Suprapubic skin (tissue), 4 donors: ENCODE measurements around the gene S100PBP. TPM values are rescaled to one million over a fixed set of nuclear protein-coding genes. Genes with fewer than 3 reads are reported as not detected.

ENCODE experiments used
- DNase-seq, 2 donors: peaks; one replicate each; pipeline ENCODE4 v3.0.0-alpha.2; 2019; ENCODE audit warnings: low spot score in 2 of 2
- H3K27ac ChIP-seq: fragments of 200-600 bp; sonication (generic); one replicate; pipeline ENCODE4 v1.5.1; 2019
- H3K27me3 ChIP-seq: fragments of 200-600 bp; sonication (generic); one replicate; pipeline ENCODE4 v1.5.1; 2019
- H3K36me3 ChIP-seq: fragments of 200-600 bp; sonication (generic); one replicate; pipeline ENCODE4 v1.5.1; 2019
- H3K4me1 ChIP-seq: fragments of 200-600 bp; sonication (generic); one replicate; pipeline ENCODE4 v1.5.1; 2019
- H3K4me3 ChIP-seq: fragments of 200-600 bp; sonication (generic); one replicate; pipeline ENCODE4 v1.5.1; 2019; ENCODE audit warnings: mild to moderate bottlenecking
- H3K9me3 ChIP-seq: fragments of 200-600 bp; sonication (generic); one replicate; pipeline ENCODE4 v1.5.1; 2019
- EP300 ChIP-seq: sonication (generic); formaldehyde crosslinking; IDR thresholded peaks from one replicate; pipeline ENCODE4 v1.6.1; 2017; ENCODE audit warnings: antibody characterized with exemption
- POLR2A ChIP-seq, 2 donors: fragments of 450-650 bp; IDR thresholded peaks; one replicate each; pipeline ENCODE4 v1.6.1; 2017; ENCODE audit warnings: antibody characterized with exemption in 2 of 2, mild to moderate bottlenecking in 2 of 2, moderate library complexity in 2 of 2
- POLR2AphosphoS5 ChIP-seq, 3 donors: sonication (generic); formaldehyde crosslinking; IDR thresholded peaks; one replicate each; pipeline ENCODE4 v1.6.1; 2017; ENCODE audit warnings: antibody characterized with exemption in 3 of 3
- WGBS: methylation state at CpG from one replicate; pipeline ENCODE4 v1.1.5; 2018; 5-methylcytosine and 5-hydroxymethylcytosine counted together
- total RNA-seq, 4 donors: library from RNA; depleted of rRNA; stranded (reverse); fragments of >200 nt; gene quantifications; one replicate each; pipeline ENCODE4 v1.1.0, GENCODE V29; 2016
- TF ChIP-seq, protein P1 (sequence below), 2 donors: fragments of 200-600 bp in 1 of 2; fragments of 450-650 bp in 1 of 2; sonication (generic) in 1 of 2; IDR thresholded peaks; one replicate each; pipeline ENCODE4 v1.5.1; 2016 to 2019; ENCODE audit warnings: antibody characterized with exemption in 2 of 2, mild to moderate bottlenecking in 1 of 2, moderate library complexity in 1 of 2

The S100PBP gene
- total RNA-seq, 4 donors from 2014 or later: 8.8 to 39.7 (median 18.1) TPM

GRCh38 chr1:32906654-32907053, 89.2 kb downstream of the S100PBP start:
- peaks cover 7% of the 10 kb centered on the region for H3K4me1 ChIP-seq
- H3K36me3 ChIP-seq: no peaks in the 10 kb centered on the region
- no peak for TF ChIP-seq POLR2A (IDR thresholded peaks at IDR 0.05)
- TF ChIP-seq, protein P1, sequence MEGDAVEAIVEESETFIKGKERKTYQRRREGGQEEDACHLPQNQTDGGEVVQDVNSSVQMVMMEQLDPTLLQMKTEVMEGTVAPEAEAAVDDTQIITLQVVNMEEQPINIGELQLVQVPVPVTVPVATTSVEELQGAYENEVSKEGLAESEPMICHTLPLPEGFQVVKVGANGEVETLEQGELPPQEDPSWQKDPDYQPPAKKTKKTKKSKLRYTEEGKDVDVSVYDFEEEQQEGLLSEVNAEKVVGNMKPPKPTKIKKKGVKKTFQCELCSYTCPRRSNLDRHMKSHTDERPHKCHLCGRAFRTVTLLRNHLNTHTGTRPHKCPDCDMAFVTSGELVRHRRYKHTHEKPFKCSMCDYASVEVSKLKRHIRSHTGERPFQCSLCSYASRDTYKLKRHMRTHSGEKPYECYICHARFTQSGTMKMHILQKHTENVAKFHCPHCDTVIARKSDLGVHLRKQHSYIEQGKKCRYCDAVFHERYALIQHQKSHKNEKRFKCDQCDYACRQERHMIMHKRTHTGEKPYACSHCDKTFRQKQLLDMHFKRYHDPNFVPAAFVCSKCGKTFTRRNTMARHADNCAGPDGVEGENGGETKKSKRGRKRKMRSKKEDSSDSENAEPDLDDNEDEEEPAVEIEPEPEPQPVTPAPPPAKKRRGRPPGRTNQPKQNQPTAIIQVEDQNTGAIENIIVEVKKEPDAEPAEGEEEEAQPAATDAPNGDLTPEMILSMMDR (IDR thresholded peaks at IDR 0.05): no peak
- no peak overlapping the region for H3K27ac ChIP-seq
- no peak for DNase-seq
- WGBS: 84% methylated on average over 7 of the region's 7 CpGs
- H3K27me3 ChIP-seq: no peaks in the 10 kb centered on the region
- no peaks in the 10 kb centered on the region for H3K9me3 ChIP-seq
- no peak overlapping the region for H3K4me3 ChIP-seq

DNA sequence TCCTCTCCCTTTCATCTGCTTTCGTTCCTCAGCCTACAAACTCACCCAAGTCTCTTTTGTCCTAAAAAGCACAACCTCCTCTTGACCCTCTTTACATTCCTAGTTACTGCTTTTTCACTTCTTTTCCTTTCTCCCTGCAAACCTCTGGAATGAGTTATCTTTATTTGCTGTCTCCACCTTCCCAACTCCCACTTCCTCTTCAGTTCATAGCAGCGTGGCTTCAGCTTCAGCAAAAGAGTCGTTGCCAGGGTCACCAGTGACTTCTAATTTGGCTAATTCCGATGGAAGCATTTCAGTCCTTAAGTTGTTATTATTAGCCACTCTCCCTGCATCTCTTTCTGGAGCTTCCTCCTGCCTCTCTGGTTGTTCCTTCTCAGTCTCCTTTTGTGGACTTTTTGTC, 90.0 kb downstream of the S100PBP start:
- H3K27ac ChIP-seq: no peak overlapping the region
- TF ChIP-seq POLR2AphosphoS5 (IDR thresholded peaks at IDR 0.05) (no peak), POLR2A (IDR thresholded peaks at IDR 0.05) (no peak), EP300 (no peak)
- TF ChIP-seq, protein P1 (IDR thresholded peaks at IDR 0.05): no peak
- no peak overlapping the region for H3K4me3 ChIP-seq
- WGBS: 40% methylated on average over 4 of the region's 4 CpGs
- H3K36me3 ChIP-seq: no peaks in the 10 kb centered on the region
- no peaks in the 10 kb centered on the region for H3K27me3 ChIP-seq
- DNase-seq: no peak
- H3K4me1 ChIP-seq: peaks cover 2% of the 10 kb centered on the region
- H3K9me3 ChIP-seq: no peaks in the 10 kb centered on the region

Other genes with a start within 250 kb of the S100PBP start
- 10 to 100 TPM; 19.2 to 29.9 (median 24.0) TPM for gene ZBTB8OS, start 167.1 kb upstream of the S100PBP start, total RNA-seq
- gene RBBP4, start 166.4 kb upstream of the S100PBP start, total RNA-seq: 100 to 1,000 TPM in 1 of 4 donors, 10 to 100 TPM in 3; 80.5 to 121 (median 90.5) TPM
- gene SYNC, start 114.9 kb upstream of the S100PBP start, total RNA-seq: 10 to 100 TPM in 1 of 4 donors, 1 to 10 TPM in 3; 7.4 to 11.4 (median 8.3) TPM
- gene YARS1, start 295 bp upstream of the S100PBP start, total RNA-seq: 10 to 100 TPM; 47.1 to 68.1 (median 50.7) TPM
- 1 to 10 TPM in 2 of 4 donors, under 1 TPM in 1, not detected in 1; 0.48 to 3.0 (median 1.6) TPM for gene FNDC5, start 53.3 kb downstream of the S100PBP start, total RNA-seq
- not detected for gene HPCA, start 68.8 kb downstream of the S100PBP start, total RNA-seq
- 100 to 1,000 TPM in 3 of 4 donors, 10 to 100 TPM in 1; 61.9 to 283 (median 228) TPM for gene TMEM54, start 83.7 kb downstream of the S100PBP start, total RNA-seq
- 10 to 100 TPM; 33.1 to 55.5 (median 43.0) TPM for gene RNF19B, start 147.2 kb downstream of the S100PBP start, total RNA-seq
- 100 to 1,000 TPM; 122 to 139 (median 125) TPM for gene AK2, start 219.2 kb downstream of the S100PBP start, total RNA-seq